A549 treated with CpdA at 1 μM for 4 hours (cell line): Measurements from ENCODE around the gene CHP2. TPM values are rescaled to one million over a fixed set of nuclear protein-coding genes. Genes with fewer than 3 reads are reported as not detected.

ENCODE experiments used
- total RNA-seq: library from RNA; stranded (reverse); fragments of 200-300 nt; extraction: Qiagen RNA extraction; gene quantifications from 5 replicates; pipeline ENCODE4 v1.2.3, GENCODE V29; 2022; ENCODE audit warnings: low read depth

Gene CHP2
- total RNA-seq = 0.03 TPM in 1 of 5 replicates, not detected in the others

GRCh38 chr16:23754594-23755483 lies at the start of gene CHP2:
CHP2 (plus strand) TSS chr16:23755026; CDS start chr16:23755050, 24 bp downstream.

DNA sequence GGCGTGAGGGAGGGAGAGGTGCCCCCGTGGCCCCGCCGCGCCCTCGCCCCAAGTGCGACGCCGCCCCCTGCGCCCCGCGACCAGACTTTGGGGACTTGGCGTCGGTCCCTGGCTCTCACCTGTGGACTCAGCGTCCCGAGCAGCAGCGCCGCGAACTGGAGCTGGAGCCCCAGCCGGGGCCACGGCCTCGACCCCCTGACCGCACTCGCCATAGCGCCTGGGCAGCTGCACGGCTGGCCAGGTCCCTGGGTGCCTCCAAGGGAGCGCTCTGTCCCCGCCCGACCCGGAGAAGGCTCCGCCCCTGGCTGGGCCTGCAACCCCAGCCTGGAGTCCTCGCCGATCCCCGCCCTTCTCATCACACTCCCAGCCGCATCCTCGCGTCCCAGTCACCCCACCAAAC lies 41.9 kb upstream of the CHP2 start, which contains the start of gene ERN2:
TSS of gene ERN2 (minus strand) at position 247 of the 400 bp plus-strand sequence. CDS start at position 212, 35 bp downstream.

Other genes with a start within 250 kb of the CHP2 start
- 28.1 to 38.1 TPM (median 29.6 TPM) in 5 replicates for gene GGA2, start 244.5 kb upstream of the CHP2 start, total RNA-seq
- gene EARS2, start 197.7 kb upstream of the CHP2 start, total RNA-seq = 28.7 to 33.8 TPM (median 32.8 TPM) in 5 replicates
- 43.6 to 63.2 TPM (median 55.5 TPM) in 5 replicates for gene UBFD1, start 197.3 kb upstream of the CHP2 start, total RNA-seq
- gene NDUFAB1, start 158.7 kb upstream of the CHP2 start, total RNA-seq = 164 to 201 TPM (median 184 TPM) in 5 replicates
- gene PALB2, start 113.7 kb upstream of the CHP2 start, total RNA-seq = 11.0 to 12.6 TPM (median 11.6 TPM) in 5 replicates
- 70.3 to 75.5 TPM (median 73.9 TPM) in 5 replicates for gene DCTN5, start 113.6 kb upstream of the CHP2 start, total RNA-seq
- 148 to 177 TPM (median 166 TPM) in 5 replicates for gene PLK1, start 76.1 kb upstream of the CHP2 start, total RNA-seq
- gene ERN2, start 41.8 kb upstream of the CHP2 start, total RNA-seq = 0.03 TPM in 1 of 5 replicates, not detected in the others
- 0.11 to 0.28 TPM (median 0.15 TPM) in 5 replicates for gene PRKCB, start 81.0 kb downstream of the CHP2 start, total RNA-seq